A673 (cell line): ENCODE data around the gene DNMBP.

Source experiments
- EZH2 ChIP-seq: fragments of 200-600 bp; sonication (generic); IDR thresholded peaks from 2 replicates; pipeline ENCODE4 v1.6.1; 2017; ENCODE audit warnings: borderline replicate concordance, low read depth, mild to moderate bottlenecking, mixed read lengths, antibody characterized with exemption, low read length; ENCODE audit not compliant: poor library complexity, severe bottlenecking
- TF ChIP-seq, protein P1 (sequence below): fragments of 300-800, 200-600 bp; sonication (generic); conservative IDR thresholded peaks from 2 replicates; pipeline ENCODE4 v1.5.1; 2017; ENCODE audit warnings: low read depth, mild to moderate bottlenecking, antibody characterized with exemption, low read length, moderate library complexity, mixed read lengths

- TF ChIP-seq, protein P1, sequence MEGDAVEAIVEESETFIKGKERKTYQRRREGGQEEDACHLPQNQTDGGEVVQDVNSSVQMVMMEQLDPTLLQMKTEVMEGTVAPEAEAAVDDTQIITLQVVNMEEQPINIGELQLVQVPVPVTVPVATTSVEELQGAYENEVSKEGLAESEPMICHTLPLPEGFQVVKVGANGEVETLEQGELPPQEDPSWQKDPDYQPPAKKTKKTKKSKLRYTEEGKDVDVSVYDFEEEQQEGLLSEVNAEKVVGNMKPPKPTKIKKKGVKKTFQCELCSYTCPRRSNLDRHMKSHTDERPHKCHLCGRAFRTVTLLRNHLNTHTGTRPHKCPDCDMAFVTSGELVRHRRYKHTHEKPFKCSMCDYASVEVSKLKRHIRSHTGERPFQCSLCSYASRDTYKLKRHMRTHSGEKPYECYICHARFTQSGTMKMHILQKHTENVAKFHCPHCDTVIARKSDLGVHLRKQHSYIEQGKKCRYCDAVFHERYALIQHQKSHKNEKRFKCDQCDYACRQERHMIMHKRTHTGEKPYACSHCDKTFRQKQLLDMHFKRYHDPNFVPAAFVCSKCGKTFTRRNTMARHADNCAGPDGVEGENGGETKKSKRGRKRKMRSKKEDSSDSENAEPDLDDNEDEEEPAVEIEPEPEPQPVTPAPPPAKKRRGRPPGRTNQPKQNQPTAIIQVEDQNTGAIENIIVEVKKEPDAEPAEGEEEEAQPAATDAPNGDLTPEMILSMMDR, result peak; percentile 94
- TF ChIP-seq EZH2, result no peak
Measured at GRCh38 chr10:100046021-100046486, 36.3 kb upstream of the DNMBP start.
